Liver (tissue), 9 donors: ENCODE measurements around the gene RTN4RL1. TPM values are rescaled to one million over a fixed set of nuclear protein-coding genes. Genes with fewer than 3 reads are reported as not detected.

Source experiments
- DNase-seq: peaks from one replicate; pipeline ENCODE4 v3.0.0-alpha.2; 2017; ENCODE audit warnings: low spot score
- H3K27ac ChIP-seq, 2 donors: one replicate each; pipeline ENCODE4 v1.7.0; 2013; ENCODE audit warnings: inconsistent platforms in 2 of 2, low read length in 2 of 2, control low read depth in 1 of 2, low read depth in 1 of 2, mild to moderate bottlenecking in 1 of 2
- H3K27me3 ChIP-seq, 4 donors: one replicate each; pipeline versions ENCODE4 v1.6.1 to v1.7.0; 2013; ENCODE audit warnings: low read length in 3 of 4, inconsistent platforms in 1 of 4, mild to moderate bottlenecking in 1 of 4, moderate library complexity in 1 of 4; ENCODE audit not compliant: control insufficient read depth in 4 of 4, insufficient read depth in 4 of 4
- H3K36me3 ChIP-seq, 4 donors: one replicate each; pipeline versions ENCODE4 v1.6.1 to v1.7.0; 2013; ENCODE audit warnings: low read length in 3 of 4, mild to moderate bottlenecking in 3 of 4, low read depth in 1 of 4, moderate library complexity in 1 of 4; ENCODE audit not compliant: control insufficient read depth in 4 of 4, insufficient read depth in 3 of 4
- H3K4me1 ChIP-seq, 4 donors: one replicate each; pipeline versions ENCODE4 v1.6.1 to v1.7.0; 2013; ENCODE audit warnings: low read length in 3 of 4, mild to moderate bottlenecking in 3 of 4, moderate library complexity in 1 of 4; ENCODE audit not compliant: control insufficient read depth in 4 of 4, insufficient read depth in 4 of 4
- H3K4me3 ChIP-seq, 3 donors: one replicate each; pipeline versions ENCODE4 v1.6.1 to v1.7.0; 2013; ENCODE audit warnings: low read length in 3 of 3, control low read depth in 1 of 3, low read depth in 1 of 3, mild to moderate bottlenecking in 1 of 3
- H3K9ac ChIP-seq, 2 donors: one replicate each; pipeline ENCODE4 v1.7.0; 2013; ENCODE audit warnings: low read length in 2 of 2, mild to moderate bottlenecking in 2 of 2, moderate library complexity in 2 of 2, control low read depth in 1 of 2, low read depth in 1 of 2
- H3K9me3 ChIP-seq, 4 donors: one replicate each; pipeline versions ENCODE4 v1.6.1 to v1.7.0; 2013; ENCODE audit warnings: low read length in 3 of 4; ENCODE audit not compliant: control insufficient read depth in 4 of 4
- EGR1 ChIP-seq, 2 donors: IDR thresholded peaks; 2 replicates each; pipeline ENCODE4 v1.6.1; 2016 to 2018; ENCODE audit warnings: antibody characterized with exemption in 2 of 2, low read depth in 2 of 2
- FOXA1 ChIP-seq: IDR thresholded peaks from 2 replicates; pipeline ENCODE4 v1.6.1; 2016; ENCODE audit warnings: antibody characterized with exemption
- FOXA2 ChIP-seq: IDR thresholded peaks from 2 replicates; pipeline ENCODE4 v1.6.1; 2016; ENCODE audit warnings: antibody characterized with exemption
- GABPA ChIP-seq, 2 donors: IDR thresholded peaks in 1 of 2; conservative IDR thresholded peaks in 1 of 2; 2 replicates each; pipeline ENCODE4 v1.6.1; 2016; ENCODE audit warnings: antibody characterized with exemption in 2 of 2, mild to moderate bottlenecking in 1 of 2, moderate library complexity in 1 of 2
- HNF4A ChIP-seq, 2 donors: conservative IDR thresholded peaks; 2 replicates each; pipeline ENCODE4 v1.6.1; 2016; ENCODE audit warnings: antibody characterized with exemption in 2 of 2, mild to moderate bottlenecking in 2 of 2
- HNF4G ChIP-seq: IDR thresholded peaks from 2 replicates; pipeline ENCODE4 v1.6.1; 2016; ENCODE audit warnings: antibody characterized with exemption
- JUND ChIP-seq, 2 donors: IDR thresholded peaks; 2 replicates each; pipeline ENCODE4 v1.6.1; 2016; ENCODE audit warnings: antibody characterized with exemption in 2 of 2
- NR2F2 ChIP-seq: IDR thresholded peaks from 2 replicates; pipeline ENCODE4 v1.6.1; 2016; ENCODE audit warnings: antibody characterized with exemption
- RAD21 ChIP-seq, 2 donors: IDR thresholded peaks; 2 replicates each; pipeline ENCODE4 v1.6.1; 2016; ENCODE audit warnings: antibody characterized with exemption in 2 of 2, mild to moderate bottlenecking in 2 of 2
- RXRA ChIP-seq, 2 donors: IDR thresholded peaks; 2 replicates each; pipeline ENCODE4 v1.6.1; 2017 to 2018; ENCODE audit warnings: antibody characterized with exemption in 2 of 2, mild to moderate bottlenecking in 1 of 2
- SP1 ChIP-seq: IDR thresholded peaks from 2 replicates; pipeline ENCODE4 v1.6.1; 2018; ENCODE audit warnings: antibody characterized with exemption, mild to moderate bottlenecking
- TAF1 ChIP-seq: conservative IDR thresholded peaks from 2 replicates; pipeline ENCODE4 v1.6.1; 2016; ENCODE audit warnings: antibody characterized with exemption, mild to moderate bottlenecking
- YY1 ChIP-seq: IDR thresholded peaks from 2 replicates; pipeline ENCODE4 v1.6.1; 2016; ENCODE audit warnings: antibody characterized with exemption, mild to moderate bottlenecking
- WGBS: extraction: QIAGEN DNeasy Blood & Tissue Kit; methylation state at CpG from one replicate; pipeline ENCODE4 v1.1.7; 2013; 5-methylcytosine and 5-hydroxymethylcytosine counted together
- polyA plus RNA-seq, 2 donors: library from polyadenylated mRNA; stranded (reverse) in 1 of 2; unstranded in 1 of 2; fragments of 200-250 nt in 1 of 2; fragments of >200 nt in 1 of 2; fragmentation: Nextera tagmentation in 1 of 2; extraction: Ambion mirVana in 1 of 2; gene quantifications; one replicate each; pipeline versions ENCODE4 v1.2.1 to v1.2.3, GENCODE V29; 2013 to 2015
- total RNA-seq, 2 donors: library from RNA; depleted of rRNA; stranded (reverse); fragments of >200 nt; gene quantifications; one replicate each; pipeline ENCODE4 v1.2.3, GENCODE V29; 2014
- TF ChIP-seq, protein P1 (sequence below): IDR thresholded peaks from 2 replicates; pipeline ENCODE4 v1.6.1; 2016; ENCODE audit warnings: antibody characterized with exemption, mild to moderate bottlenecking
- TF ChIP-seq, protein P2 (sequence below): IDR thresholded peaks from 2 replicates; pipeline ENCODE4 v1.6.1; 2016; ENCODE audit warnings: antibody characterized with exemption
- TF ChIP-seq, protein P3 (sequence below): fragments of 150-350 bp; IDR thresholded peaks from 2 replicates; pipeline ENCODE4 v1.5.1; 2017; ENCODE audit warnings: improper control_type of control experiment, low read depth, low read length; ENCODE audit not compliant: missing input control
- TF ChIP-seq, protein P4 (sequence below): IDR thresholded peaks from 2 replicates; pipeline ENCODE4 v1.6.1; 2016; ENCODE audit warnings: antibody characterized with exemption
- TF ChIP-seq, protein P5 (sequence below): IDR thresholded peaks from 2 replicates; pipeline ENCODE4 v1.6.1; 2016; ENCODE audit warnings: antibody characterized with exemption
- donor health status: healthy.
- donor health status: healthy.
- donor health status: healthy.
- donor health status: healthy.
- donor health status: healthy.

RTN4RL1 gene
- total and polyA plus RNA-seq, 4 donors, result 0.04 to 5.4 (median 1.2) TPM

DNA sequence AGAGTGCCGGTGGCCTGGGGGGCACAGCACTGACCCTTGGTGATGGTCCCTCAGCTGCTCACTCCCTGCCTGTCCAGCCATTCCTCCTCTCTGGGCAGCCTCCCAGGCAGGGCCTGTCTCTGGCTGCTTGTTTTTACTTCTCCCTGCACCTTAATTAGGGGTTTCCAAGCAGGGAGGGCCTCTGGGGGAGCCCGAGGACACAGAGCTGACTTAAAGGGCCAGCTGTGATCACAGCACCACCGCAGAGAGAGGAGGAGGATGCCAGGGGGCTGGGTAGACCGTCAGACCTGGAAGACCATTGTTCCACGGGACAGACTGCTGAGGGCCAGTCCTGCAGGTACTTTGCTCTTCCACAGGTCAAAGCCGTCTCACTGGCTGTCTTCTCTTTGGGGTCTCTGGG, 3.6 kb upstream of the RTN4RL1 start:
- 69% methylated on average over 6 of the region's 6 CpGs for WGBS
- Histone ChIP-seq H3K27me3 (no peaks in the 10 kb centered on the region), H3K9ac (no peak overlapping the region), H3K9me3 (no peaks in the 10 kb centered on the region), H3K4me3 (no peak overlapping the region), H3K36me3 (peaks cover 0 to 4% (median 0%) of the 10 kb centered on the region in 4 donors), H3K27ac (no peak overlapping the region), H3K4me1 (peaks cover 2 to 46% (median 31%) of the 10 kb centered on the region in 4 donors)
- no peak for DNase-seq
- no peak for TF ChIP-seq NR2F2
- TF ChIP-seq, protein P1, sequence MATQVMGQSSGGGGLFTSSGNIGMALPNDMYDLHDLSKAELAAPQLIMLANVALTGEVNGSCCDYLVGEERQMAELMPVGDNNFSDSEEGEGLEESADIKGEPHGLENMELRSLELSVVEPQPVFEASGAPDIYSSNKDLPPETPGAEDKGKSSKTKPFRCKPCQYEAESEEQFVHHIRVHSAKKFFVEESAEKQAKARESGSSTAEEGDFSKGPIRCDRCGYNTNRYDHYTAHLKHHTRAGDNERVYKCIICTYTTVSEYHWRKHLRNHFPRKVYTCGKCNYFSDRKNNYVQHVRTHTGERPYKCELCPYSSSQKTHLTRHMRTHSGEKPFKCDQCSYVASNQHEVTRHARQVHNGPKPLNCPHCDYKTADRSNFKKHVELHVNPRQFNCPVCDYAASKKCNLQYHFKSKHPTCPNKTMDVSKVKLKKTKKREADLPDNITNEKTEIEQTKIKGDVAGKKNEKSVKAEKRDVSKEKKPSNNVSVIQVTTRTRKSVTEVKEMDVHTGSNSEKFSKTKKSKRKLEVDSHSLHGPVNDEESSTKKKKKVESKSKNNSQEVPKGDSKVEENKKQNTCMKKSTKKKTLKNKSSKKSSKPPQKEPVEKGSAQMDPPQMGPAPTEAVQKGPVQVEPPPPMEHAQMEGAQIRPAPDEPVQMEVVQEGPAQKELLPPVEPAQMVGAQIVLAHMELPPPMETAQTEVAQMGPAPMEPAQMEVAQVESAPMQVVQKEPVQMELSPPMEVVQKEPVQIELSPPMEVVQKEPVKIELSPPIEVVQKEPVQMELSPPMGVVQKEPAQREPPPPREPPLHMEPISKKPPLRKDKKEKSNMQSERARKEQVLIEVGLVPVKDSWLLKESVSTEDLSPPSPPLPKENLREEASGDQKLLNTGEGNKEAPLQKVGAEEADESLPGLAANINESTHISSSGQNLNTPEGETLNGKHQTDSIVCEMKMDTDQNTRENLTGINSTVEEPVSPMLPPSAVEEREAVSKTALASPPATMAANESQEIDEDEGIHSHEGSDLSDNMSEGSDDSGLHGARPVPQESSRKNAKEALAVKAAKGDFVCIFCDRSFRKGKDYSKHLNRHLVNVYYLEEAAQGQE, result no peak
- no peak for TF ChIP-seq FOXA1
- no peak for TF ChIP-seq FOXA2
- TF ChIP-seq, protein P2, sequence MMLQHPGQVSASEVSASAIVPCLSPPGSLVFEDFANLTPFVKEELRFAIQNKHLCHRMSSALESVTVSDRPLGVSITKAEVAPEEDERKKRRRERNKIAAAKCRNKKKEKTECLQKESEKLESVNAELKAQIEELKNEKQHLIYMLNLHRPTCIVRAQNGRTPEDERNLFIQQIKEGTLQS, result no peak
- TF ChIP-seq, protein P3, sequence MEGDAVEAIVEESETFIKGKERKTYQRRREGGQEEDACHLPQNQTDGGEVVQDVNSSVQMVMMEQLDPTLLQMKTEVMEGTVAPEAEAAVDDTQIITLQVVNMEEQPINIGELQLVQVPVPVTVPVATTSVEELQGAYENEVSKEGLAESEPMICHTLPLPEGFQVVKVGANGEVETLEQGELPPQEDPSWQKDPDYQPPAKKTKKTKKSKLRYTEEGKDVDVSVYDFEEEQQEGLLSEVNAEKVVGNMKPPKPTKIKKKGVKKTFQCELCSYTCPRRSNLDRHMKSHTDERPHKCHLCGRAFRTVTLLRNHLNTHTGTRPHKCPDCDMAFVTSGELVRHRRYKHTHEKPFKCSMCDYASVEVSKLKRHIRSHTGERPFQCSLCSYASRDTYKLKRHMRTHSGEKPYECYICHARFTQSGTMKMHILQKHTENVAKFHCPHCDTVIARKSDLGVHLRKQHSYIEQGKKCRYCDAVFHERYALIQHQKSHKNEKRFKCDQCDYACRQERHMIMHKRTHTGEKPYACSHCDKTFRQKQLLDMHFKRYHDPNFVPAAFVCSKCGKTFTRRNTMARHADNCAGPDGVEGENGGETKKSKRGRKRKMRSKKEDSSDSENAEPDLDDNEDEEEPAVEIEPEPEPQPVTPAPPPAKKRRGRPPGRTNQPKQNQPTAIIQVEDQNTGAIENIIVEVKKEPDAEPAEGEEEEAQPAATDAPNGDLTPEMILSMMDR, result no peak
- no peak for TF ChIP-seq EGR1 (IDR thresholded peaks at IDR 0.05; ENCODE audit: low read depth in 2 of 2)
- TF ChIP-seq YY1, result no peak
- no peak for TF ChIP-seq RXRA (IDR thresholded peaks at IDR 0.05)
- no peak for TF ChIP-seq GABPA (IDR thresholded peaks at IDR 0.05 in 1 of 2, conservative IDR thresholded peaks at IDR 0.05 in 1 of 2)
- TF ChIP-seq TAF1, result no peak
- no peak for TF ChIP-seq HNF4G
- TF ChIP-seq, protein P4, sequence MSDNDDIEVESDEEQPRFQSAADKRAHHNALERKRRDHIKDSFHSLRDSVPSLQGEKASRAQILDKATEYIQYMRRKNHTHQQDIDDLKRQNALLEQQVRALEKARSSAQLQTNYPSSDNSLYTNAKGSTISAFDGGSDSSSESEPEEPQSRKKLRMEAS, result no peak
- TF ChIP-seq JUND (IDR thresholded peaks at IDR 0.05), result no peak
- TF ChIP-seq, protein P5, sequence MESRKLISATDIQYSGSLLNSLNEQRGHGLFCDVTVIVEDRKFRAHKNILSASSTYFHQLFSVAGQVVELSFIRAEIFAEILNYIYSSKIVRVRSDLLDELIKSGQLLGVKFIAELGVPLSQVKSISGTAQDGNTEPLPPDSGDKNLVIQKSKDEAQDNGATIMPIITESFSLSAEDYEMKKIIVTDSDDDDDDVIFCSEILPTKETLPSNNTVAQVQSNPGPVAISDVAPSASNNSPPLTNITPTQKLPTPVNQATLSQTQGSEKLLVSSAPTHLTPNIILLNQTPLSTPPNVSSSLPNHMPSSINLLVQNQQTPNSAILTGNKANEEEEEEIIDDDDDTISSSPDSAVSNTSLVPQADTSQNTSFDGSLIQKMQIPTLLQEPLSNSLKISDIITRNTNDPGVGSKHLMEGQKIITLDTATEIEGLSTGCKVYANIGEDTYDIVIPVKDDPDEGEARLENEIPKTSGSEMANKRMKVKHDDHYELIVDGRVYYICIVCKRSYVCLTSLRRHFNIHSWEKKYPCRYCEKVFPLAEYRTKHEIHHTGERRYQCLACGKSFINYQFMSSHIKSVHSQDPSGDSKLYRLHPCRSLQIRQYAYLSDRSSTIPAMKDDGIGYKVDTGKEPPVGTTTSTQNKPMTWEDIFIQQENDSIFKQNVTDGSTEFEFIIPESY, result no peak
- TF ChIP-seq SP1, result no peak
- no peak for TF ChIP-seq HNF4A (conservative IDR thresholded peaks at IDR 0.05)
- no peak for TF ChIP-seq RAD21 (IDR thresholded peaks at IDR 0.05)
